SIG-M5 treated with dmso at 0.1 percent for 504 hours (cell line): ENCODE measurements around the gene PCIF1.
A peak's percentile ranks its signal among the peaks of the same experiment; 100 is the strongest.
"Not testable (repeated sequence)": the region's sequence is repeated elsewhere in the genome, so short reads cannot be mapped to it uniquely, and the experiment has no call there.

ENCODE experiments used
- DNase-seq: peaks from one replicate; lab custom pipeline; 2025; ENCODE audit not compliant: unreplicated experiment; lab: John Stamatoyannopoulos, UW

Gene PCIF1

DNA sequence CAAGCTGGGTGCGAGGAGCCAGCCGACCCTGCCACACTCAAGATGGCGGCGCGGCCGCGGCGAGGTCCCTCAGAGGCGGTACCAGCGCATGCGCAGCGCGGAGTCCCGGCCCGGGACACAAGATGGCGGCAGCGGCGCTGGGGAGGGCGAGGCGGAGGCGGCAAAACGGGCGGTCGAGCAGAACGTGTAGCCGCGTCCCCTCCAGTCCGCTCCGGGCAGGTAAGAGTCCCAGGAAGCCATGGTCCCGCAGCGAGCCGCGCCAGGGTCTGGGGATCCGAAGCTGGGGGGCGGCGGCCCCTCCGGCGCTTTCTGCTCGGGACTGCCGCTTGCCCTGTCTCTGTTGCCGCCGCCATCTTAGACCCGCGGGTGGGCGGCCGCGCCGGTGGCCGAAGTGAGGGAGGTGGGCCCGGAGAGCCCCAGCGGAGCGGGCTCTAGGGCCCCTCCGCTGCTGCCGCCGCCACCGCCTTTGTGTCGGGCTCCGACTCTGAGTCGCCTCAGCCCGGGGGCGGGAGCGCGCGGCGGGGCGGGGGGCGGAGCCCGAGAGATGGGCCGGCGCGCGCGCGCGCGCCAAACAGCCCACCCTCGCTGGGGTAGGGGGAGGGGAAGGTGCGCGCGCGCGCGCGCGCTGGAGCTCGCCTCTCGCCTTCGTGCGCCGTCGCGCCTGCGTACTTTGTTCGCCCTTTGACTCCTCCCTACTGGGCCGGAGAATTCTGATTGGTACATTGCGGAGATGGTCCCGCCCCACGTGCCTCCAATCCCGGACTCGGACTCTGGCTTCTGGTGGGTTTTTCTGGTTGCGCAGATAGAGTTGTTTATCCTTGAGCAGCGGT lies at the start of gene PCIF1:
Gene PCIF1 (plus strand): TSS at position 98 of the 830 bp plus-strand sequence. CDS start 4,317 bp downstream, outside the sequence.
- peak; percentile 96 for DNase-seq

GRCh38 chr20:45886590-45887345 lies 47.7 kb upstream of the PCIF1 start:
- no peak for DNase-seq

DNA sequence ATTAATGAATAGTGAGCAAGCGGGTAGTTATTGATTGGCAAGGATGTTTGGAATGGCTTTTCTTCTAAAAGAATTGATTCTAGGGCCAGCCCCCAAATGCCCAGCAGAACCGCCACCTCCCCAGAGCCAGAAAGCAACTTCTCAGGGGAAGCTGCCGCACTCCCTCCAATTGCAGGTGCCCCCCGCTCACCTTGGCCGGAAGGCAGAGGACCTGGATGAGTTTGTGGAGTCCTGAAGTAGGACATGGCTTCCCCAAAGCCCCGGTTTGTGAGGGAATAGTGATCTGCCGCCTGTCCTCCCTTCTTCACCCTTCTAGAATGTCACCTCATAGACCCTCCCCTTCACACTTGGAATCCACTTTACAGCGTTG lies 47.2 kb upstream of the PCIF1 start, which contains the start of gene SPATA25:
Gene SPATA25 (minus strand): TSS at position 277 of the 370 bp plus-strand sequence. CDS start 32 bp downstream, at position 245.
- no peak for DNase-seq

GRCh38 chr20:45888681-45889080 lies 45.8 kb upstream of the PCIF1 start:
- no peak for DNase-seq

DNA sequence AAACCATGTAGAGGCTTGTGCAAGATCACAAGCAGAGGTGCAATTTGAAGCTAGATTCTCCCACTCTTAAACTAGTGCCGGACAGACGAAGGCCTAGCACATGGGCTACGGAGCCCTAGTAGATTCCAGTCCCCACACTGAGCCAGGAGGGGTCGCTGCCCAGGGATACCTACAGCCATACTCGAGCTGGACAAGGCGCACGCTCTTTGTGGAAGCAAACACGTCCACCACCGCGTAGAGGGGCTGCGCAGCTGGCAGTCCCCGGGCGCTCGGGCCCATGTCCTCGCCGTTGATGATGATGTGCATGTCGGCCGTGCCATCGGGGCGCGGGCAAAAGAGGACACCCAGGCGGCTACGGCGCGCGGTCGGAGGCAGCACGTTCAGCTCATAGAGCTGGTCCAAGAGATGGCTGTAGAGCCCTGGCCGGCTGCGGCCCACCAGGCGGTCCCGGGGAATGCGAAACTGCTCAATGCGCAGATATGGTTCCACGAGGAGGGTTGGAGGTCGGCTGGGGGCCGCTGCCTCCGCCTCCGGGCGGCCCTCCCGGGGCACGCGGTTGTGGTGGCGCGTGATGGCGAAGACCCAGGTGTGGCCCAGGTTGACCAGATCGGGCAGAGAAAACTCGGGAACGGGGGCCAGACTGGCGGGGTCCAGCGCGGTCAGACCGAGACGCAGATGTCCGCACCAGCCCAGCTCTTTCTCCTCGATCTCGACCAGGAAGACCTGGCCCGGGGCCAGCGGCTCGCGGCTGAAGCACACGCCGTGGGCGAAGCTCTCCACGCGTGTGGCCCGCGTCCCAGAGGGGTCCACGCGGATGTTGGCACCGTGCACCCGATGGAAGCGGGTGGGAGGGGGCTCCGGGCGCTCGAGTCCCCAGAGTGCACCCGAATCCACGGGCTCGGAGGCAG lies 44.2 kb upstream of the PCIF1 start:
- DNase-seq = no peak

DNA sequence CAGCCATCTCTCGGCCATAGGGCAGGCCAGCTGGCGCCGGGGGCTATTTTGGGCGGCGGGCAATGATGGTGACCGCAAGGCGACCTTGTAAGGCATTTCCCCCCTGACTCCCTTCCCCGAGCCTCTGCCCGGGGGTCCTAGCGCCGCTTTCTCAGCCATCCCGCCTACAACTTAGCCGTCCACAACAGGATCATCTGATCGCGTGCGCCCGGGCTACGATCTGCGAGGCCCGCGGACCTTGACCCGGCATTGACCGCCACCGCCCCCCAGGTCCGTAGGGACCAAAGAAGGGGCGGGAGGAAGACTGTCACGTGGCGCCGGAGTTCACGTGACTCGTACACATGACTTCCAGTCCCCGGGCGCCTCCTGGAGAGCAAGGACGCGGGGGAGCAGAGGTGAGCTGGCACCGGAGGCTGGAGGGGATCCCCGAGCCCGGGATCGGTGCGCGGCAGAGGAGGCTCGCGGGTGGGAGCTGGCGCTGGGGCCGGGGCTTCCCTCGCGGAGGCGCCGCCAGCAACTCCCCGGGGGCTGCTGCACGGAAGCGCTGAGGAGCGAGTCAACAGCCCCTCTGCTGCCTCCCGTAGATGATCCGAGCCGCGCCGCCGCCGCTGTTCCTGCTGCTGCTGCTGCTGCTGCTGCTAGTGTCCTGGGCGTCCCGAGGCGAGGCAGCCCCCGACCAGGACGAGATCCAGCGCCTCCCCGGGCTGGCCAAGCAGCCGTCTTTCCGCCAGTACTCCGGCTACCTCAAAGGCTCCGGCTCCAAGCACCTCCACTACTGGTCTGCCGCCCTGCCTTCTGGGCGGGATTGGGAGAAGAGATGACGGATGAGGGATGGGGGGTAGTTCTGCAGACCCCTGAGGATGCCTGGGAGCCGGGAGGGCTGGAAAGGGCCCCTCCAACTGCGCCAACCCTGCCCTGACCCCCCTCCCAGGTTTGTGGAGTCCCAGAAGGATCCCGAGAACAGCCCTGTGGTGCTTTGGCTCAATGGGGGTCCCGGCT lies 43.2 kb upstream of the PCIF1 start, which contains the start of the genes CTSA and NEURL2:
Gene CTSA (plus strand): TSS at position 351 of the 999 bp plus-strand sequence. CDS start 234 bp downstream, at position 585.
Gene NEURL2 (minus strand): TSS at position 224 of the 999 bp plus-strand sequence. CDS start 217 bp downstream, at position 7.
- peak; percentile 82 for DNase-seq

- no peak for DNase-seq
Observed at GRCh38 chr20:45892049-45892825, 42.2 kb upstream of the PCIF1 start.

DNA sequence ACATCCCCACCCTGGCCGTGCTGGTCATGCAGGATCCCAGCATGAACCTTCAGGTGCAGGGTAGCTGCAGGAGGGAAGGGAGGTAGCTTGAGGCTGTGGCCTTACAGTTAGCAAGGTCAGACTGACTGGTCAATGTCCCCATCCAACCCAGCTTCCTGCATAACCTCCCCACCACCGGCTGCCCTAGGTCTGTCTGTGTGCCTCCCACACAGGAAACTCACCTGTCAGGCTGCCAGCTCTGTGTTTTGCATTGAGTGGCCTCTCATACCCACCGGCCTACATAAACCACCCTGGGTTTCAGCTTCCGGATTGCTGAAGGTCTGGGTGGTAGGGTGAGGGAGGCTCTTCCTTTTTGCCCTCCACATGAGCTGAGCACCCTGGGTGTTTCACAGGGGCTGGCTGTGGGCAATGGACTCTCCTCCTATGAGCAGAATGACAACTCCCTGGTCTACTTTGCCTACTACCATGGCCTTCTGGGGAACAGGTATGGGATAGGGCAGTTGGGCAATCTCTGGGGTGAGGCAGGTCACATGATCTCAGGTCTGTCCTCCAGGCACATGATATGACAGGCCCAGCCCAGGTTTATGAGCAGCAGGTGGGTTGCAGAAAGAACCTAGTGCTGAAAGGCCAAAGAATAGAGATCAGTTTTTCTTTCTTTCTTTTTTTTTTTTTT lies 41.5 kb upstream of the PCIF1 start:
- no peak for DNase-seq

- no peak for DNase-seq
Observed at GRCh38 chr20:45893831-45894230, 40.7 kb upstream of the PCIF1 start.

GRCh38 chr20:45894797-45895196 lies 39.7 kb upstream of the PCIF1 start:
- no peak for DNase-seq

DNA sequence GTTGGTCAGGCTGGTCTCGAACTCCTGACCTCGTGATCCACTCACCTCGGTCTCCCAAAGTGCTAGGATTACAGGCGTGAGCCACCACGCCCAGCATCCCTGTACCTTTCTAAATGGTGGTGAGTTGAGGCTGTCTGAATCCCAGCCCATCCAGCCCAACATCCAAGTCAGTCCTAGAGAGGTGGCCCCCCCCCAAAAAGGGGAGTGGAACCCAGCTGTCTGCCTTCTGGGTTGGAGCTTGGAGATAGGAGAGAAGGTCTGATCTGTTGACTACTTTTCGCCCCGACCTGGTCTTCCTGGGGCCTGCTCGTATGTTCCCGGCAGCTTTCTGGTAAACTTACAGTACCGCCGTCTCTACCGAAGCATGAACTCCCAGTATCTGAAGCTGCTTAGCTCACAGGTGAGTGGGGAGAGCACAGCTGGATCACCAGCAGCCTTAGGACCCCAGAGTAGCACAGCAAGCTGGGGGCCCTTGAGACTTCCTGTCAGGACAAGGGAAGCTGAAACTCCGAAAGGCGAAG lies 37.8 kb upstream of the PCIF1 start:
- no peak for DNase-seq

DNA sequence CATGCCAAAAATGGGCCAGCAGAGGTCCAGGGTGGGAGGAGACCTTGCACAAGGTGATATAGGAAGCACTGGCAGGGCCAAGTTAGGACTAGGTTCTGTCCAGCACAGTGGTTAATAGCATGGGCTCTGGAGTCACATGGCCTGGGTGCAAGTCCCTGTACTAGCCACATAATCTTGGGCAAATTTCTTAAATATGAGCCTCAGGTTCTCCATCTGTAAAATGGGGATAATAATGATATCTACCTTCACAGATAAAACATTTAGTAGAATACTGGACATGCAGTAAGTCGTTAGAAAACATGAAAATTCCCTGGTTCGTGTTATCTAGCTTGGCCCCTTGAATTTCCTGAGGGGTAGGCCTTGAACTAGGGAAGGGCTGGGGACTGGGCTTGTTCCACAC lies 37.2 kb upstream of the PCIF1 start:
- DNase-seq = no peak

DNA sequence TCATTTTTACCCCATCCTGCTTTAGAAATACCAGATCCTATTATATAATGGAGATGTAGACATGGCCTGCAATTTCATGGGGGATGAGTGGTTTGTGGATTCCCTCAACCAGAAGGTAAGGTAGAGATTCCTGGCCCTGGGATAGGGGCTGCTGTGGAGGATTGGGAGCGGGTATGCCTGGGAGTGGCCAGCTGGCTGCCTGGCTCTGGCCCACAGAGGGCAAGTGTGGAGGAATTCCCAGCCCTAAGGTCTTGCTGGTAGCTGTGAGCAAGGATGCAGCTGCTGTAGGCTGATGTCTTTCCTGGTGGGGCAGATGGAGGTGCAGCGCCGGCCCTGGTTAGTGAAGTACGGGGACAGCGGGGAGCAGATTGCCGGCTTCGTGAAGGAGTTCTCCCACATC lies 36.8 kb upstream of the PCIF1 start:
- no peak for DNase-seq

- DNase-seq = no peak
Observed at GRCh38 chr20:45898285-45898684, 36.2 kb upstream of the PCIF1 start.

- no peak for DNase-seq
Observed at GRCh38 chr20:45899046-45899835, 35.2 kb upstream of the PCIF1 start.

GRCh38 chr20:45901332-45901731 lies 33.2 kb upstream of the PCIF1 start:
- DNase-seq = not testable (repeated sequence)

GRCh38 chr20:45902199-45902701 lies 32.2 kb upstream of the PCIF1 start:
- no peak for DNase-seq
